B cell (primary cell): ENCODE data around the gene CCNG2.

Experiments used
- CTCF ChIP-seq: fragments of 200-600 bp; IDR thresholded peaks from one replicate; pipeline ENCODE4 v1.8.0; 2022; ENCODE audit warnings: antibody characterized with exemption, mild to moderate bottlenecking
- EZH2 ChIP-seq: IDR thresholded peaks from 2 replicates; pipeline ENCODE4 v1.6.1; 2012; ENCODE audit warnings: borderline replicate concordance, low read depth, mild to moderate bottlenecking, moderate library complexity, low read length; ENCODE audit not compliant: insufficient read depth, poor library complexity, severe bottlenecking

DNA sequence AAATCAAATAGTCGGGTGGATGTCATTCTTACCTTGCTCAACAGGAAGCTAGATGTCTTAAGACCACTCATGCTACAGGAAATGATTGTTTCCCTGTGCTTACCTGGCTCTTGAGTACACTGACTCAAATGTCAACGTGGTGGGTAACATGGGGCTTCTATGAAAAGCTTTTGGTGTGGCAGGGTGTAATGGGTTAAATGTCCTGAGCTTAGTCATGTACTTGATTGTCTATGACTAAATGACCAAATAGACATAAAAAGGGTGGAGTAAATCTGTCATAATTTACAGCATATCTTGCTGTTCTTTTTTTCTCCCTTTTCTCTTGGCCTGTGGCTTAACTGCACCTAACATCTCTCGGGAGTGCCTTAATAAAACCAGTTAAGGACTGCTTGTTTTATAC is 44.9 kb downstream of the CCNG2 start:
- no peak for TF ChIP-seq EZH2
- no peak for TF ChIP-seq CTCF
